Measurements from ENCODE around the gene AHDC1.
"Not testable (repeated sequence)": the region's sequence is repeated elsewhere in the genome, so short reads cannot be mapped to it uniquely, and the experiment has no call there.

Gene AHDC1

GRCh38 chr1:27549807-27550408 lies 54.0 kb downstream of the AHDC1 start:
- no peak for DNase-seq (ENCODE audit: low spot score)

- DNase-seq (ENCODE audit: low spot score) = no peak
These were observed 54.9 kb downstream of the AHDC1 start for GRCh38 chr1:27548858-27549719.

- no peak for DNase-seq (ENCODE audit: low spot score)
These were observed 55.6 kb downstream of the AHDC1 start for GRCh38 chr1:27548136-27548853.

GRCh38 chr1:27547220-27548116 lies 56.5 kb downstream of the AHDC1 start:
- no peak for DNase-seq (ENCODE audit: low spot score)

- no peak for DNase-seq (ENCODE audit: low spot score)
These were observed 58.1 kb downstream of the AHDC1 start for GRCh38 chr1:27545876-27546275.

- peak; percentile 87 for DNase-seq (ENCODE audit: low spot score)
These were observed 58.7 kb downstream of the AHDC1 start for GRCh38 chr1:27545271-27545670.

- DNase-seq (ENCODE audit: low spot score) = no peak
These were observed 59.1 kb downstream of the AHDC1 start for GRCh38 chr1:27544834-27545233.

GRCh38 chr1:27543284-27543683 lies 60.7 kb downstream of the AHDC1 start:
- no peak for DNase-seq (ENCODE audit: low spot score)

- DNase-seq (ENCODE audit: low spot score) = no peak
These were observed 61.3 kb downstream of the AHDC1 start for GRCh38 chr1:27542463-27543273.

GRCh38 chr1:27539901-27540861 lies 63.8 kb downstream of the AHDC1 start:
- DNase-seq (ENCODE audit: low spot score) = peak; percentile 73

GRCh38 chr1:27538793-27539192 lies 65.2 kb downstream of the AHDC1 start:
- peak; percentile 77 for DNase-seq (ENCODE audit: low spot score)

- DNase-seq (ENCODE audit: low spot score) = not testable (repeated sequence)
These were observed 65.7 kb downstream of the AHDC1 start for GRCh38 chr1:27538305-27538676.

GRCh38 chr1:27536767-27537166 lies 67.2 kb downstream of the AHDC1 start:
- peak; percentile 82 for DNase-seq (ENCODE audit: low spot score)

GRCh38 chr1:27536010-27536757 lies 67.8 kb downstream of the AHDC1 start:
- DNase-seq (ENCODE audit: low spot score) = no peak

- no peak for DNase-seq (ENCODE audit: low spot score)
These were observed 68.6 kb downstream of the AHDC1 start for GRCh38 chr1:27535386-27535785.

- no peak for DNase-seq (ENCODE audit: low spot score)
These were observed 71.8 kb downstream of the AHDC1 start for GRCh38 chr1:27531959-27532685.

GRCh38 chr1:27530192-27530591 lies 73.8 kb downstream of the AHDC1 start:
- no peak for DNase-seq (ENCODE audit: low spot score)

- no peak for DNase-seq (ENCODE audit: low spot score)
These were observed 74.3 kb downstream of the AHDC1 start for GRCh38 chr1:27529704-27530018.

Data from AG08396 (cell line).